GM18526 (cell line): ENCODE measurements around the gene C12orf56.

ENCODE experiments used
- POLR2A ChIP-seq: IDR thresholded peaks from 3 replicates; pipeline ENCODE4 v1.6.1; 2011; ENCODE audit not compliant: insufficient read length; ENCODE audit errors: extremely low read depth

The C12orf56 gene

DNA sequence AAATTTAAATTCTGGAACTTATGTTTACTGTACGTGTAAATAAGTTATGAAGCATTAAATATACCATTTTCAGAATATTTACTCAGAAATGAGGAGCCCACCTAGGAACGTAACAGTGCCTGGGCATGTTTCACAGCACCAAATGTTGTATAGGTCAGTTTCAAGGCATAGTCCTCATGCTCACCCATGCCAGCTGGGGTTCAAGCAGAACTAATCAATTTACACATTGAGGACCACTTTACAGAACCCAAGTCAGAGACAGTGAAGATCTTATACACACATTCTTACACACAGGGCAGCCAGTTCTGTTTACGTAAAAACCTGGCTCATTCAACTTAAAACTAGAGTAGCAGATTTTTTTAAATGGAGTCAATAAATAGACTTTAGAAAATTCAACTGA is 170.5 kb downstream of the C12orf56 start:
- TF ChIP-seq POLR2A = no peak

DNA sequence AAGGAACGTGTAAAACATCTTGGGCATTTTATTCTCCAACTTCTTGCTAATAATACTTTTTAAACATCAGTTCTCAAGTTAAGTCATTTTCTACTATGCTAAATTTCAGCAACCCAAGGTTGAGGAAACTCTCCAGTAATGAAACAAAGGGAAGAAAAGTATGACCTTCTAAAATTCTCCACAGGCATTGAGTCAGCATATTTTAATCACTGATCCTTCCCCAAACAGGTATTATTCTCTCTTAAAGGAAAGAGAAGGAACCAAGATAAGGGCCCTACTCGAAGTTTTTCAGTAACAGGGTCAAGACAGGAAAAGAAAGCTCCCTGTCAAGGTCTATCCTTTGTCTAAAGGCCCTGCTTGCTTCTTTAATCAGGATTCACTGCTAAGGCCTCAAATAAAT is 171.4 kb downstream of the C12orf56 start:
- no peak for TF ChIP-seq POLR2A

DNA sequence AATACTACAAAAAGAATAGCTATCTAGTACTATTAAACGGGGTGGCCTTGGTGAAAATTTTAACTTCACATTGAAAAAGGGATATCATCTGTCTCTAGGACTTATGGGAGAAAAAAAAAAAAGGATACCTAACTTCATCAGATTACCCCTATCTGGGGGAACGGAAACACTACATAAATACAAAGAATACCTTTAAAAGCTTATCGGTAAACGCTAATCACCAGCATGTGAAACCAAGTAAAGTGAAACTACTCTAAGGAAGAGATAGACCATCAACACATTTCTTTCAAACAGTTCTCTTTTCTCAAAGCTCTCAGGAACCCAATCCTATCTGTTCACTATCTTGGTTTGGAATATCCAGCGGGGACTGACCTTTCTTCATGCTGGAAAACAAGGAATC is 172.0 kb downstream of the C12orf56 start:
- no peak for TF ChIP-seq POLR2A

DNA sequence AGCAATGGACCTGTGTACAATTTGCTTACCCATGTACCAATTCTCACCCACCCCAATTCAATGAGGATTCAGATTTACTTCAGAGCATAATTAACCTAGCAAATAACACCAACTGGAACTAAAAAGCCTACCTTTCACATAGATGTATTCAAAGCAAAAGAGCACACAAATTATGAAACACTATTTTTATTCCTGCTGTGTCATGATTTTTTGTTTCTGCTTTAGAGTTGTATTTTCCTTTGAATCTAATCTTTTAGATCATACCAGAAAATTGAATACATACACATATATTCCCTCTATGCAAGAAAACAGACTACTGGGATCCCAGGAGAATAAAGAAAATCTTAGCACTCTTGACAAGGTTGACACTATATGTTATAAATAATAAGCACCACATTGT is 174.3 kb downstream of the C12orf56 start:
- TF ChIP-seq POLR2A = no peak
